HG03135 (cell line): ENCODE measurements around the gene RSU1.

Source experiments
- ATAC-seq: cut with Tn5 transposase; IDR thresholded peaks from one replicate; pipeline ENCODE4 v1.9.1; 2021; ENCODE audit warnings: mild to moderate bottlenecking, moderate library complexity; ENCODE audit not compliant: unreplicated experiment

The RSU1 gene

GRCh38 chr10:16745061-16745460, 72.2 kb downstream of the RSU1 start:
- no peak for ATAC-seq

- no peak for ATAC-seq
Measured at GRCh38 chr10:16742165-16742960, 74.9 kb downstream of the RSU1 start.

- ATAC-seq = no peak
Measured at GRCh38 chr10:16741540-16741939, 75.7 kb downstream of the RSU1 start.

GRCh38 chr10:16737420-16737819, 79.8 kb downstream of the RSU1 start:
- no peak for ATAC-seq

GRCh38 chr10:16735671-16736070, 81.6 kb downstream of the RSU1 start:
- no peak for ATAC-seq

GRCh38 chr10:16732376-16732775, 84.8 kb downstream of the RSU1 start:
- no peak for ATAC-seq

GRCh38 chr10:16728266-16728665, 89.0 kb downstream of the RSU1 start:
- no peak for ATAC-seq

GRCh38 chr10:16727666-16728065, 89.6 kb downstream of the RSU1 start:
- no peak for ATAC-seq

- no peak for ATAC-seq
Measured at GRCh38 chr10:16724509-16724908, 92.7 kb downstream of the RSU1 start.

GRCh38 chr10:16720812-16721211, 96.4 kb downstream of the RSU1 start:
- ATAC-seq = no peak

GRCh38 chr10:16717622-16718395, 99.4 kb downstream of the RSU1 start:
- no peak for ATAC-seq

GRCh38 chr10:16716051-16716450, 101.2 kb downstream of the RSU1 start:
- no peak for ATAC-seq

GRCh38 chr10:16713290-16713689, 103.9 kb downstream of the RSU1 start:
- ATAC-seq = no peak

GRCh38 chr10:16712883-16713282, 104.3 kb downstream of the RSU1 start:
- ATAC-seq = no peak

- ATAC-seq = no peak
Measured at GRCh38 chr10:16700331-16700730, 116.9 kb downstream of the RSU1 start.

- ATAC-seq = no peak
Measured at GRCh38 chr10:16699435-16700057, 117.7 kb downstream of the RSU1 start.

GRCh38 chr10:16698461-16698860, 118.8 kb downstream of the RSU1 start:
- ATAC-seq = no peak

GRCh38 chr10:16690417-16690816, 126.8 kb downstream of the RSU1 start:
- no peak for ATAC-seq

GRCh38 chr10:16689696-16690095, 127.5 kb downstream of the RSU1 start:
- ATAC-seq = no peak

- no peak for ATAC-seq
Measured at GRCh38 chr10:16689227-16689626, 128.0 kb downstream of the RSU1 start.

GRCh38 chr10:16686054-16686902, 130.9 kb downstream of the RSU1 start:
- no peak for ATAC-seq
